Osteocyte (in vitro differentiated cells): Measurements from ENCODE around the gene MTMR8. TPM values are rescaled to one million over a fixed set of nuclear protein-coding genes. Genes with fewer than 3 reads are reported as not detected.

Experiments
- DNase-seq: peaks from one replicate; pipeline ENCODE4 v3.0.0; 2021; ENCODE audit warnings: mixed read lengths; ENCODE audit not compliant: unreplicated experiment; ENCODE audit errors: extremely low spot score
- H3K27ac Mint-ChIP-seq: one replicate; pipeline ENCODE4 v1.8.0; 2021; ENCODE audit warnings: mild to moderate bottlenecking, mixed read lengths; ENCODE audit not compliant: unreplicated experiment
- H3K27me3 Mint-ChIP-seq: one replicate; pipeline ENCODE4 v1.8.0; 2021; ENCODE audit warnings: mixed read lengths; ENCODE audit not compliant: unreplicated experiment
- H3K36me3 Mint-ChIP-seq: one replicate; pipeline ENCODE4 v1.8.0; 2021; ENCODE audit warnings: mixed read lengths; ENCODE audit not compliant: unreplicated experiment
- H3K4me1 Mint-ChIP-seq: one replicate; pipeline ENCODE4 v1.8.0; 2021; ENCODE audit warnings: mixed read lengths; ENCODE audit not compliant: unreplicated experiment
- H3K4me3 Mint-ChIP-seq: one replicate; pipeline ENCODE4 v1.8.0; 2021; ENCODE audit warnings: mild to moderate bottlenecking, moderate library complexity, mixed read lengths; ENCODE audit not compliant: unreplicated experiment
- H3K9me3 Mint-ChIP-seq: one replicate; pipeline ENCODE4 v1.8.0; 2021; ENCODE audit warnings: mixed read lengths; ENCODE audit not compliant: unreplicated experiment
- CTCF ChIP-seq: fragments of 200-600 bp; sonication (generic); IDR thresholded peaks from 2 replicates; pipeline ENCODE4 v1.5.0; 2021; ENCODE audit warnings: antibody characterized with exemption, mild to moderate bottlenecking, moderate library complexity
- total RNA-seq: library from RNA; stranded (reverse); gene quantifications from 2 replicates; pipeline ENCODE4 v1.2.1, GENCODE V29; 2021

MTMR8 gene
- total RNA-seq, 1 donor from 2014 or later = 1.4 TPM

- Mint-ChIP-seq H3K9me3 (peaks cover 25% of the 10 kb centered on the region), H3K27me3 (no peaks in the 10 kb centered on the region), H3K36me3 (peaks cover 2% of the 10 kb centered on the region), H3K27ac (no peak overlapping the region), H3K4me1 (no peaks in the 10 kb centered on the region), H3K4me3 (no peak overlapping the region)
- no peak for DNase-seq
- no peak for TF ChIP-seq CTCF
Measured at GRCh38 chrX:64352081-64352480, 43.2 kb downstream of the MTMR8 start.

GRCh38 chrX:64350521-64350920 lies 44.7 kb downstream of the MTMR8 start:
- TF ChIP-seq CTCF = no peak
- Mint-ChIP-seq H3K27me3 (no peaks in the 10 kb centered on the region), H3K27ac (no peak overlapping the region), H3K36me3 (peaks cover 2% of the 10 kb centered on the region), H3K4me1 (no peaks in the 10 kb centered on the region), H3K4me3 (no peak overlapping the region), H3K9me3 (peaks cover 23% of the 10 kb centered on the region)
- DNase-seq = no peak

DNA sequence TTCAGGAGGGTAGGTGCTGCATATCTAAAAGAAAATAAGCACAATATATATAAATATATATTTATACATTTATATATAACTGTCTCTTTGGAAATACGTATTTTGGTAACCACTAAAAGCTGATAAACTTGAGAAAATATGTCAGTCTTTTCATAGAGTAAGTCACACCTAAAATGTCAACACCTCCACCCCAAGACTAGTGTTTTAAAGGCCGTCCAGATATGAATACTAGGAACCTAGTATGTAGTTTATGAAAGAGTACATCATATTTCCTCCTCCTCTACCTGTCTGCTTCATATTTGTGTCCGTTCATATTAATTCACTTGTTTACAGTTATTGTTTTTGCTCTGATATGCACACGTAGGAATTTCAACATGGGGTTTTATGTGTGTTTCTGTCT lies 45.2 kb downstream of the MTMR8 start:
- DNase-seq = no peak
- TF ChIP-seq CTCF = no peak
- Mint-ChIP-seq H3K27ac (no peak overlapping the region), H3K36me3 (peaks cover 2% of the 10 kb centered on the region), H3K4me1 (no peaks in the 10 kb centered on the region), H3K27me3 (no peaks in the 10 kb centered on the region), H3K4me3 (no peak overlapping the region), H3K9me3 (peaks cover 20% of the 10 kb centered on the region)

DNA sequence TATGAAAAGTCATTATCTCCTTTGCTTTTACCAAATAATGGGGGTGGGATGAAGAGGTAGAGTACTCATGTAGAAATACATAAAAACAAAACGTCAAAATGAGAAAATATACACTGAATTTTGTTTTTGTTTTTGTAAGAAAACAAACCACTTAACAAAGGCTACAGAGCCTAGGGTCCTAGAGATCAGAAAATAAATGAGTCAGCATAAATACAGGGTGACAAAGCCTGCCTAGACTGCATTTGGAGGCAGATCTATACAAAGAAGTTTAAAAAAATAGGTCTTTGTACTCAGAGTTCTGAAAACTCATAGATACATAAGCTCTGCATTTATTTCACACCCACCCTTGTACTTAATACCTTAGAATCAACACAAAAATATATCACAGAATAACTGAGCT lies 52.4 kb downstream of the MTMR8 start:
- no peak for TF ChIP-seq CTCF
- H3K4me3 Mint-ChIP-seq = no peak overlapping the region
- DNase-seq = no peak
- peaks cover 14% of the 10 kb centered on the region for H3K9me3 Mint-ChIP-seq
- H3K36me3 Mint-ChIP-seq = no peaks in the 10 kb centered on the region
- no peaks in the 10 kb centered on the region for H3K4me1 Mint-ChIP-seq
- no peaks in the 10 kb centered on the region for H3K27me3 Mint-ChIP-seq
- no peak overlapping the region for H3K27ac Mint-ChIP-seq

DNA sequence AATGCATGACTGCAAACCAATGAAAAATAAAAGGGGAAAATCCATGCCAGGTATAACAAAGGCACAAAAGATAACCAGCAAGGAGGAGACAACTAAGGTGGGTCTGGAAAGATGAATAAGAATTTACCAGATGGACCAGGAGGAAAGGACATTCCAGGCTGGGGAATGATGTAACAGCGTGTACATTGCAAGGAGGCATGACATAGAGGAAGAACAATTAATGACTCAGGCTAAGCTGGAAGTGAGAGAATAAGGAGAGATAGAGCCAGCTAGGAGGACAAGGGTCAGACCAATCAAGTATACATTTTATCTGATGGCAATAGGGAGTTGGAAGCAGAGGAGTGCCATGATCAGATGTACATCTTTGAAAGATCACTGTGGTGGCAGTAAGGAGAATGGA lies 57.0 kb downstream of the MTMR8 start:
- Mint-ChIP-seq H3K4me3 (no peak overlapping the region), H3K4me1 (no peaks in the 10 kb centered on the region), H3K9me3 (peaks cover 7% of the 10 kb centered on the region), H3K27me3 (no peaks in the 10 kb centered on the region), H3K27ac (no peak overlapping the region), H3K36me3 (no peaks in the 10 kb centered on the region)
- TF ChIP-seq CTCF = no peak
- no peak for DNase-seq
